Measurements from ENCODE around the gene CCL16. TPM values are rescaled to one million over a fixed set of nuclear protein-coding genes. Genes with fewer than 3 reads are reported as not detected.
A peak's percentile ranks its signal among the peaks of the same experiment; 100 is the strongest.

CCL16 gene
- total RNA-seq, 2 donors from 2014 or later: not detected

DNA sequence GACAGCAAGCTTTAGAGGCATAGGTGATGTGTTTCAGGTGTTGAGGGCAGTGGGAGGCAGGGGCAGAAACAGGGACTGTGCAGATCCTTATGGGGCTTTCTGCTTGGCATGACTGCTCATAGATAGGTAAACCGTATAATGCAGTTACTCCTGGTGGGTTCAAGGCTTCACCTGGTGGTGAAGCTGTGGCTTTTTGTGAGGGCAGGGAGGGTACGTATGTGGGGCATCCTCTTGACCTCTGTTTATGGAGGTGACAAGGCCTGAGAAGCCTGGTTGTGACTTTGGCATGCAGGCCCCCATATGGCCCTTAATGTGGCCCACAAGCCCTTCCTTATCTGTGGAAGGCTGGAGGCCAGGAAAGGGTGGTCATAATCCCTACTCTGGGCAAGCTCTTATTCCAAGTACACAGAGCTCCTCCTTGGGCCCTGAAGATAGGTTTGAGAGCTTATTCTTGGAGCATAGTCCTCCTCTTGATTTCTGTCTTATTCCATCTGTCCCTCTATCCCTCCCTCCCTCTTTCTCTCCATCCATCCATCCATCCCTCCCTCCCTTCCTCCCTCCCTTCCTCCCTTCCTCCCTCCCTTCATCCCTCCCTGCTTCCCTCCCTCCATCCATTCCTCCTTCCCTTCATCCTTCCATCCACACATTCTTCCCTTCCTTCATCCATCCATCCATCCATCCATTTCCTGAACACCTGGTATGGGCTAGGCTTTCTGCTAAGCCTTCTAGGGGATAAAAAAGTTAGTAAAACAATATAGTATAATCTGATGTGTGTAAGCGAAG is 1.3 kb upstream of the CCL16 start:
- Histone ChIP-seq H3K4me3 (ENCODE audit: low read length) (no peak overlapping the region), H3K27me3 (ENCODE audit: control insufficient read depth, insufficient read depth, low read length, poor library complexity, severe bottlenecking) (no peaks in the 10 kb centered on the region), H3K9ac (ENCODE audit: extremely low read depth, low read length, poor library complexity, severe bottlenecking) (no peak overlapping the region), H3K27ac (ENCODE audit: low read depth, low read length) (no peak overlapping the region), H3K4me1 (ENCODE audit: control insufficient read depth, insufficient read depth, low read length) (no peaks in the 10 kb centered on the region), H3K36me3 (ENCODE audit: control insufficient read depth, insufficient read depth, low read length) (no peaks in the 10 kb centered on the region), H3K9me3 (ENCODE audit: control insufficient read depth, low read length) (no peaks in the 10 kb centered on the region)
- Mint-ChIP-seq H3K4me3 (no peak overlapping the region), H3K27ac (no peak overlapping the region), H3K9me3 (no peaks in the 10 kb centered on the region), H3K27me3 (ENCODE audit: insufficient read depth) (peaks cover 2% of the 10 kb centered on the region), H3K36me3 (ENCODE audit: low read depth) (no peaks in the 10 kb centered on the region), H3K4me1 (no peaks in the 10 kb centered on the region)
- TF ChIP-seq CTCF (conservative IDR thresholded peaks at IDR 0.05): no peak
- no peak for DNase-seq
- WGBS, 2 experiments (ENCODE audit: insufficient coverage in 1 of 2, insufficient read length in 1 of 2): 57 to 93% methylated on average over 1 to 3 of the region's 3 CpGs

DNA sequence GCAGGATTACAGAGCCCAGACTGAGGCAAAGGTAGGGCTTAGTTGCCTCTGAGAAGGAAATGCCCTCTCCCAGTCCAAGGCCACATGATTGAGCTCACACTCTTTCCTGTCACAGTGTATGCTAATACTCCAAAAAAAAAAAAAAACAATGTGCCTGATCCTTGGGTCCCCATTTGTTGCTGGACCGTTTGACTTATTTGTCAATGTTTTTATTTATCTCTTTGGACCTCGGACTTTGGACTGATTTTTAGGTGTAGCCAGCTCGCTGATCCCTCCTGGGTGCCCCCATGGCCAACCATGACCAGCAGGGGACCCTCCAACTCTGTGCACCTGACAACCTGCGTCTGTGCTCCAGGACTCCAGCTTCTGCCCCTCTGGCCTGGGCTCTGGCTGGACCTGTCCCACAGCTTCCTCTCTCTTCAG is 622 bp upstream of the CCL16 start:
- Histone ChIP-seq H3K4me1 (ENCODE audit: control insufficient read depth, insufficient read depth, low read length) (no peaks in the 10 kb centered on the region), H3K9me3 (ENCODE audit: control insufficient read depth, low read length) (no peaks in the 10 kb centered on the region), H3K27me3 (ENCODE audit: control insufficient read depth, insufficient read depth, low read length, poor library complexity, severe bottlenecking) (no peaks in the 10 kb centered on the region), H3K27ac (ENCODE audit: low read depth, low read length) (no peak overlapping the region), H3K36me3 (ENCODE audit: control insufficient read depth, insufficient read depth, low read length) (no peaks in the 10 kb centered on the region), H3K4me3 (ENCODE audit: low read length) (no peak overlapping the region), H3K9ac (ENCODE audit: extremely low read depth, low read length, poor library complexity, severe bottlenecking) (no peak overlapping the region)
- 79 to 81% methylated on average over 4 of the region's 4 CpGs for WGBS, 2 experiments (ENCODE audit: insufficient coverage in 1 of 2, insufficient read length in 1 of 2)
- H3K36me3 Mint-ChIP-seq (ENCODE audit: low read depth): no peaks in the 10 kb centered on the region
- H3K27ac Mint-ChIP-seq: no peak overlapping the region
- H3K4me1 Mint-ChIP-seq: no peaks in the 10 kb centered on the region
- no peak overlapping the region for H3K4me3 Mint-ChIP-seq
- H3K27me3 Mint-ChIP-seq (ENCODE audit: insufficient read depth): peaks cover 2% of the 10 kb centered on the region
- peak; percentile 75 for TF ChIP-seq CTCF (conservative IDR thresholded peaks at IDR 0.05)
- DNase-seq: peak; percentile 76
- H3K9me3 Mint-ChIP-seq: no peaks in the 10 kb centered on the region

DNA sequence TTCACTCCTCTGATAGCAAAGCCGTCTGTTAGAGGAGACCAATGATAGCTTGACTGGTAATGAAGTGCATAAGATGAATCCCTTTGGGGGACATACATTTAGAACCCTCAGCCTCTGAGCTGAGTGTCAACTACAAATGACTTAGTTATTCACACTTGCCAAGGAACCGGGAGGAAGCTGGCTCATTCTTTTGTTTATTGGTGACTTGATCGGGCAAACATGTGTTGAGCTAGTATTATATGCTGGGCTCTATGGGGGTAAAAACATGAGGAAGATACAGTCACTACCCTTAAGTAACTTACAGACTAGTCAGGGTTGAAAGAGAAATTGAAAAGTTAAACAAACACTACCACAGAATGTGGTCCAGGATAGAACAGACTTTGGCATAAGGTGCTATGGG is 3.0 kb downstream of the CCL16 start:
- no peaks in the 10 kb centered on the region for H3K36me3 ChIP-seq (ENCODE audit: control insufficient read depth, insufficient read depth, low read length)
- no peaks in the 10 kb centered on the region for H3K27me3 ChIP-seq (ENCODE audit: control insufficient read depth, insufficient read depth, low read length, poor library complexity, severe bottlenecking)
- no peaks in the 10 kb centered on the region for H3K4me1 ChIP-seq (ENCODE audit: control insufficient read depth, insufficient read depth, low read length)
- WGBS, 2 experiments (ENCODE audit: insufficient coverage in 1 of 2, insufficient read length in 1 of 2): 91 to 100% methylated on average over 1 to 3 of the region's 3 CpGs
- H3K4me3 Mint-ChIP-seq: no peak overlapping the region
- H3K27me3 Mint-ChIP-seq (ENCODE audit: insufficient read depth): peaks cover under 1% of the 10 kb centered on the region
- H3K27ac Mint-ChIP-seq: no peak overlapping the region
- peaks cover 10% of the 10 kb centered on the region for H3K4me1 Mint-ChIP-seq
- H3K9me3 Mint-ChIP-seq: no peaks in the 10 kb centered on the region
- no peaks in the 10 kb centered on the region for H3K36me3 Mint-ChIP-seq (ENCODE audit: low read depth)
- DNase-seq: no peak
- H3K27ac ChIP-seq (ENCODE audit: low read depth, low read length): no peak overlapping the region
- TF ChIP-seq CTCF (conservative IDR thresholded peaks at IDR 0.05): no peak
- H3K9me3 ChIP-seq (ENCODE audit: control insufficient read depth, low read length): no peaks in the 10 kb centered on the region
- no peak overlapping the region for H3K4me3 ChIP-seq (ENCODE audit: low read length)
- H3K9ac ChIP-seq (ENCODE audit: extremely low read depth, low read length, poor library complexity, severe bottlenecking): no peak overlapping the region
